ENCODE measurements around the gene TMEM117.
A peak's percentile ranks its signal among the peaks of the same experiment; 100 is the strongest.
"Not testable (repeated sequence)": the region's sequence is repeated elsewhere in the genome, so short reads cannot be mapped to it uniquely, and the experiment has no call there.

Gene TMEM117

DNA sequence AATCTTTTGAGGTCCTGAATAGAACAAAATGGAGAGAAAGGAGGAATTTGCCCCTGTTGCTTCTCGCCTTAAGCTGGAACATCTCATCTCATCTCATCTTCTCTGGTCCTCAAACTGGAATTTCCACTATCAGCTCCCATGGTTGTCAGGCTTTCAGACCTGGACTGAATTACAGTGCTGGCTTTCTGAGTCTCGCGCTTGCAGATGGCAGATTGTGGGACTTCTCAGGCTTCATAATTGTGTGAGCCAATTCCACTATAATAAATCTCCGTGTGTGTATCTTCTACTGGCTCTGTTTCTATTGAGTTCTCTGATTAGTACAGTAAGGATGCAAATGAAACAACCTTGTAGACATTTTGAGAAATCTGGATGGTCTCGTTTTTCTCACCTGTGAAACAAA, 199.0 kb downstream of the TMEM117 start:
- H3K27ac Mint-ChIP-seq, result no peak overlapping the region
- H3K27me3 Mint-ChIP-seq, result no peaks in the 10 kb centered on the region
- H3K4me1 Mint-ChIP-seq, result no peaks in the 10 kb centered on the region
- peaks cover 0 to under 1% of the 10 kb centered on the region in 2 donors for H3K9me3 Mint-ChIP-seq
- no peak for DNase-seq
- no peak overlapping the region for H3K4me3 Mint-ChIP-seq
- no peak for ATAC-seq

DNA sequence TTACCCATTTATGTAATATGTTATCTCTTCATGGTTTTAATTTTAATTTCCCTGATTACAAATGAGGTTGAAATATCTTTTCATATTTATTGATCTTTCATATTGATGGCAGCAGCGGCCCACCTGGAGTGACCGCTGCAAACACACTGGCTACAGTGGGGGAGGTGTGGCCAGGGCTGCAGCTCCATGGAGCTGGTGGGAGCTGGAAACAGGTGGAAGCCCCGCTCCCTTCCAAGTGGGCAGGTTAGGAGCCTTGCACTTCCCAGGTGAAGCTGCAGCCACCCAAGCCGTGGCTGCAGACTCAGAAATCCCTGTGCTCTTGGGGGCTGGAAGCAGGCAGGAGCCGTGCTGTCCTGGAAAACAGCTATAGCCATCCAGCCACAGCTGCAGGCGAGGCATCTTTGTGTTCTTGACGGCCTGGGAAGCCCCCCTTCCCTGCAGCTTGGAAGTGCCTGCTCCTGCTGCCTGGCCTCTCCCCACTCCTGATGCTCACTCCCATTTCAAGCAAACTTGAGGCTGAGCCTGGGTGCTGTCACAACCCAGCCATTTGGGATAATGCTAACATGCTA, 201.1 kb downstream of the TMEM117 start:
- Mint-ChIP-seq H3K9me3 (no peaks in the 10 kb centered on the region), H3K4me3 (no peak overlapping the region), H3K27ac (no peak overlapping the region), H3K4me1 (no peaks in the 10 kb centered on the region), H3K27me3 (no peaks in the 10 kb centered on the region)
- no peak for ATAC-seq
- no peak for DNase-seq

GRCh38 chr12:44038411-44038810, 202.5 kb downstream of the TMEM117 start:
- Mint-ChIP-seq H3K27me3 (no peaks in the 10 kb centered on the region), H3K4me1 (no peaks in the 10 kb centered on the region), H3K9me3 (peaks cover under 1 to 2% of the 10 kb centered on the region in 2 donors), H3K27ac (no peak overlapping the region), H3K4me3 (no peak overlapping the region)
- ATAC-seq (no peak), DNase-seq (no peak)

DNA sequence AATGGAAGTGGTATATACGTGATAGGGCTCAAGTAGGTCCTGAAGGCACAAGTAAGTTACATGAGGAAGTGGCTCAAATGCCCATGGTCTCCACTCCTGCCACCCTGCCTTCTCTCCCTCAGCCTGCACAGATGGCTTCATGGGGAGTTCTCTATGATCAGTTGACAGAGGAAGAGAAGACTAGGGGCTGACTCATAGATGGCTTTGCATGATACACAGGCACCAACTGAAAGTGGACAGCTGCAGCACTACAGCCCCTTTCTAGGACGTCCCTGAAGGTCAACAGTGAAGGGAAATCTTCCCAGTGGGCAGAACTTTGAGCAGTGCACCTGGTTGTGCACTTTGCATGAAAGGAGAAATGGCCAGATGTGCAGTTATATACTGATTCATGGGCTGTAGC, 208.6 kb downstream of the TMEM117 start:
- peaks cover 5 to 11% of the 10 kb centered on the region in 2 donors for H3K9me3 Mint-ChIP-seq
- H3K27me3 Mint-ChIP-seq, DNase-seq, H3K4me3 Mint-ChIP-seq, ATAC-seq, H3K4me1 Mint-ChIP-seq, H3K27ac Mint-ChIP-seq: not testable (repeated sequence)

GRCh38 chr12:44046732-44047417, 211.0 kb downstream of the TMEM117 start:
- no peak overlapping the region for H3K4me3 Mint-ChIP-seq
- no peaks in the 10 kb centered on the region for H3K27me3 Mint-ChIP-seq
- no peaks in the 10 kb centered on the region for H3K4me1 Mint-ChIP-seq
- H3K9me3 Mint-ChIP-seq, result peaks cover 5 to 11% of the 10 kb centered on the region in 2 donors
- DNase-seq (no peak), ATAC-seq (no peak)
- no peak overlapping the region for H3K27ac Mint-ChIP-seq

- ATAC-seq (no peak), DNase-seq (no peak)
- Mint-ChIP-seq H3K4me3 (no peak overlapping the region), H3K27ac (no peak overlapping the region), H3K9me3 (no peaks in the 10 kb centered on the region), H3K4me1 (no peaks in the 10 kb centered on the region), H3K27me3 (no peaks in the 10 kb centered on the region)
Observed at GRCh38 chr12:44052554-44052953, 216.7 kb downstream of the TMEM117 start.

- ATAC-seq, result no peak
- DNase-seq, result no peak
Observed at GRCh38 chr12:44053549-44054127, 217.8 kb downstream of the TMEM117 start.

GRCh38 chr12:44054281-44054680, 218.4 kb downstream of the TMEM117 start:
- DNase-seq (no peak), ATAC-seq (no peak)
- no peak overlapping the region for H3K4me3 Mint-ChIP-seq

More at GRCh38 chr12:44053549-44054127, 217.8 kb downstream of the TMEM117 start:
- Mint-ChIP-seq H3K27me3 (no peaks in the 10 kb centered on the region), H3K27ac (no peak overlapping the region), H3K9me3 (no peaks in the 10 kb centered on the region), H3K4me1 (no peaks in the 10 kb centered on the region), H3K4me3 (no peak overlapping the region)

GRCh38 chr12:44058366-44058765, 222.5 kb downstream of the TMEM117 start:
- DNase-seq, result no peak
- no peaks in the 10 kb centered on the region for H3K4me1 Mint-ChIP-seq
- no peak overlapping the region for H3K4me3 Mint-ChIP-seq

More at GRCh38 chr12:44054281-44054680, 218.4 kb downstream of the TMEM117 start:
- Mint-ChIP-seq H3K9me3 (no peaks in the 10 kb centered on the region), H3K27me3 (no peaks in the 10 kb centered on the region), H3K27ac (no peak overlapping the region), H3K4me1 (no peaks in the 10 kb centered on the region)

GRCh38 chr12:44059476-44059875, 223.6 kb downstream of the TMEM117 start:
- no peak for ATAC-seq
- Mint-ChIP-seq H3K4me3 (no peak overlapping the region), H3K27me3 (no peaks in the 10 kb centered on the region), H3K9me3 (no peaks in the 10 kb centered on the region), H3K4me1 (no peaks in the 10 kb centered on the region), H3K27ac (no peak overlapping the region)
- DNase-seq, result no peak

More at GRCh38 chr12:44058366-44058765, 222.5 kb downstream of the TMEM117 start:
- no peak overlapping the region for H3K27ac Mint-ChIP-seq
- no peaks in the 10 kb centered on the region for H3K27me3 Mint-ChIP-seq
- no peaks in the 10 kb centered on the region for H3K9me3 Mint-ChIP-seq
- no peak for ATAC-seq

DNA sequence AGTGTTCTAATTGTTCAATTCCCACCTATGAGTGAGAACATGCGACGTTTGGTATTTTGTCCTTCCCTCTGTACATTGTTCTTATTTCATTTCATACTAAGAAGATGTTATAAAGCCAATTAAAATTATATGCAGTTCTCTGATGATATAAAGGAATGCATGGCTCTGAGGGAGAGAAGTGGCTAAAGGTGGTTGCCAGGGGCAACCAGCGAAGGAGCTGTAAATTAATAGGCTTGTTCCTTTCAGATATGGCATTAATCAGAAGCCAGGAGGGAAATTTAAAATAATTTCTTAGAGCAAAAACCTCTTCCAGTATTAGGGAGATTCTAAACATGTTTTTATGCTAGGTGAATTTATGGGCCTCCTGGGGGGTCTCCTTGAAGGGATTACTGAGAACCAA, 227.8 kb downstream of the TMEM117 start:
- Mint-ChIP-seq H3K27ac (no peak overlapping the region), H3K4me3 (no peak overlapping the region), H3K27me3 (no peaks in the 10 kb centered on the region), H3K4me1 (no peaks in the 10 kb centered on the region), H3K9me3 (no peaks in the 10 kb centered on the region)
- no peak for DNase-seq
- ATAC-seq, result no peak

GRCh38 chr12:44076871-44077270, 241.0 kb downstream of the TMEM117 start:
- ATAC-seq, result no peak
- no peak overlapping the region for H3K27ac Mint-ChIP-seq
- no peak overlapping the region for H3K4me3 Mint-ChIP-seq
- DNase-seq, result no peak
- no peaks in the 10 kb centered on the region for H3K27me3 Mint-ChIP-seq
- H3K9me3 Mint-ChIP-seq, result no peaks in the 10 kb centered on the region
- no peaks in the 10 kb centered on the region for H3K4me1 Mint-ChIP-seq

DNA sequence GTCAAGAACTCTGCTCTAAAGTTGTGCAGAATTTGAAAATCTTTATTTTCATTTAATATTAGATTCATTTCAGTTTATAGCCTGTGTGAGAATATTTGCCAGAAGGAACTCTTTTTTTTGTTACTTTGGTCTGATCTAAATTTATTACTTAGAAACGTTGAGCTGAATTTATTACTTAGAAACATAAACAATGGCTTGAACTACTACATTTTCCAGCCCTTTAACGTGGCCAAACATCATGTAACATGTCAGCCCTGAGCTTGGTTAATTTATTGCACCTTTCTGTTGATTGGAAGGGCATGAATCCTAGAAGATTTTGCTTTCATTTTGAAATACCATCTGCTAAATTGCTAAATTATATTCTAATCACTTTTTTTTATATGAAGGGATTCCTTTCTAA, 241.4 kb downstream of the TMEM117 start:
- Mint-ChIP-seq H3K27me3 (no peaks in the 10 kb centered on the region), H3K4me1 (no peaks in the 10 kb centered on the region), H3K4me3 (no peak overlapping the region), H3K9me3 (no peaks in the 10 kb centered on the region), H3K27ac (no peak overlapping the region)
- no peak for DNase-seq
- ATAC-seq, result no peak

- H3K27me3 Mint-ChIP-seq, result no peaks in the 10 kb centered on the region
- no peak overlapping the region for H3K27ac Mint-ChIP-seq
- H3K4me1 Mint-ChIP-seq, result no peaks in the 10 kb centered on the region
- DNase-seq, result no peak
- H3K4me3 Mint-ChIP-seq, result no peak overlapping the region
- no peaks in the 10 kb centered on the region for H3K9me3 Mint-ChIP-seq
- no peak for ATAC-seq
Observed at GRCh38 chr12:44078273-44078672, 242.4 kb downstream of the TMEM117 start.

- Mint-ChIP-seq H3K27ac (no peak overlapping the region), H3K9me3 (peaks cover 0 to 15% of the 10 kb centered on the region in 2 donors), H3K27me3 (no peaks in the 10 kb centered on the region), H3K4me3 (no peak overlapping the region), H3K4me1 (no peaks in the 10 kb centered on the region)
- ATAC-seq (no peak), DNase-seq (no peak)
Observed at GRCh38 chr12:44088647-44089046, 252.8 kb downstream of the TMEM117 start.

- Mint-ChIP-seq H3K4me1 (no peaks in the 10 kb centered on the region), H3K9me3 (peaks cover 0 to 28% of the 10 kb centered on the region in 2 donors), H3K4me3 (no peak overlapping the region), H3K27me3 (no peaks in the 10 kb centered on the region), H3K27ac (peak overlapping the region in 1 of 2 donors; percentile 23)
- ATAC-seq (no peak), DNase-seq (no peak)
Observed at GRCh38 chr12:44091948-44092606, 256.2 kb downstream of the TMEM117 start.

All from stimulated activated naive CD8-positive, alpha-beta T cell treated with anti-CD3 and anti-CD28 coated beads, Interleukin-15, amount 100 ng/mL, for 72 hours (primary cell).